ENCODE measurements around the gene BCL2L15.

Gene BCL2L15

GRCh38 chr1:113887402-113888175 lies at the start of gene BCL2L15:
Gene BCL2L15 (minus strand): TSS chr1:113887581. CDS start chr1:113887375, 206 bp downstream.
- TF ChIP-seq, protein P1, sequence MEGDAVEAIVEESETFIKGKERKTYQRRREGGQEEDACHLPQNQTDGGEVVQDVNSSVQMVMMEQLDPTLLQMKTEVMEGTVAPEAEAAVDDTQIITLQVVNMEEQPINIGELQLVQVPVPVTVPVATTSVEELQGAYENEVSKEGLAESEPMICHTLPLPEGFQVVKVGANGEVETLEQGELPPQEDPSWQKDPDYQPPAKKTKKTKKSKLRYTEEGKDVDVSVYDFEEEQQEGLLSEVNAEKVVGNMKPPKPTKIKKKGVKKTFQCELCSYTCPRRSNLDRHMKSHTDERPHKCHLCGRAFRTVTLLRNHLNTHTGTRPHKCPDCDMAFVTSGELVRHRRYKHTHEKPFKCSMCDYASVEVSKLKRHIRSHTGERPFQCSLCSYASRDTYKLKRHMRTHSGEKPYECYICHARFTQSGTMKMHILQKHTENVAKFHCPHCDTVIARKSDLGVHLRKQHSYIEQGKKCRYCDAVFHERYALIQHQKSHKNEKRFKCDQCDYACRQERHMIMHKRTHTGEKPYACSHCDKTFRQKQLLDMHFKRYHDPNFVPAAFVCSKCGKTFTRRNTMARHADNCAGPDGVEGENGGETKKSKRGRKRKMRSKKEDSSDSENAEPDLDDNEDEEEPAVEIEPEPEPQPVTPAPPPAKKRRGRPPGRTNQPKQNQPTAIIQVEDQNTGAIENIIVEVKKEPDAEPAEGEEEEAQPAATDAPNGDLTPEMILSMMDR (IDR thresholded peaks at IDR 0.05; ENCODE audit: low read length, missing control alignments) = no peak
- no peak within 1 kb of the TSS for H3K4me3 ChIP-seq (replicated peaks; ENCODE audit: low read depth, low read length)
- no peak for DNase-seq (ENCODE audit: low read depth)

DNA sequence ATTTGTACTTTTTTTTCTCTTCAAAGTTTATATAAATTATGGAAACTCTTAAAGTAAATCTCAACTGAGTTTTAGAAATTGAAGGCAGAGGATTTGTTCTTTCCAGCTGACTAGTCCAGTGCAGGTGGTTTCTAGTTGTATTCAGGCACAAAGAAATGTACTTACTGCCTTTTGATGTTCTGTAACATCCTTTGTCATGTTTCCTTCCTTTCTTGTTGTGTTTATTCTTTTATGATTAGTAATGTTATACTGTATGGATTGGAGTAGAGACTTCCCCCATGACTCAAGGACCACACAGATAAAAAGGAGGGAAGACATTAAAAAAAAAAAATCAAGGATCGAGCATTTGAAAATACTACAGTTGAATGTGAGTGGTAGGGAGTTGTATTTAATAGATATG lies 49.8 kb upstream of the BCL2L15 start:
- TF ChIP-seq, protein P1 (IDR thresholded peaks at IDR 0.05; ENCODE audit: low read length, missing control alignments) = no peak
- H3K4me3 ChIP-seq (replicated peaks; ENCODE audit: low read depth, low read length) = no peak overlapping the region
- DNase-seq (ENCODE audit: low read depth) = no peak

GRCh38 chr1:113935970-113936369 lies 48.6 kb upstream of the BCL2L15 start:
- no peak for DNase-seq (ENCODE audit: low read depth)
- no peak overlapping the region for H3K4me3 ChIP-seq (replicated peaks; ENCODE audit: low read depth, low read length)
- TF ChIP-seq, protein P1 (IDR thresholded peaks at IDR 0.05; ENCODE audit: low read length, missing control alignments) = no peak

- DNase-seq (ENCODE audit: low read depth) = no peak
- H3K4me3 ChIP-seq (replicated peaks; ENCODE audit: low read depth, low read length) = no peak overlapping the region
- TF ChIP-seq, protein P1 (IDR thresholded peaks at IDR 0.05; ENCODE audit: low read length, missing control alignments) = no peak
Measured at GRCh38 chr1:113935176-113935575, 47.8 kb upstream of the BCL2L15 start.

- TF ChIP-seq, protein P1 (IDR thresholded peaks at IDR 0.05; ENCODE audit: low read length, missing control alignments) = no peak
- H3K4me3 ChIP-seq (replicated peaks; ENCODE audit: low read depth, low read length) = no peak overlapping the region
- no peak for DNase-seq (ENCODE audit: low read depth)
Measured at GRCh38 chr1:113934511-113935055, 47.2 kb upstream of the BCL2L15 start.

DNA sequence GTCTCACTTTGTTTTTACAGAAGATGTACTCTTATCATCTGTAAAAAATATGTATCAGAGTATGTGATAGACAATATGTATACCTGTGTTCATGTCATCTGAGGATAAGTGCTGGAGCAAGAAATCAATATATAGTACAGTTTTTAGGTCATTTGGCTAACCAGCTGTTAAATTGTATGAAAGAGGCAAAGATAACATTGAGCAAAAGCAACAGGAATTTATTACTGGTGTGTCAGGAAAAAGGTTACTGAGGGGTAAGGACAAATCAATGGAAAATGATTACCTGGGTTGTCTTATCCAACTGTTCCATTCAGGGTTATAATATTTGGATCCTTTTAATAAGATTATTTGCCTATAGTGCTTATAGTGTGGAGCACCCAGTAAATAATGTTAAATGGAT lies 46.6 kb upstream of the BCL2L15 start:
- no peak for DNase-seq (ENCODE audit: low read depth)
- H3K4me3 ChIP-seq (replicated peaks; ENCODE audit: low read depth, low read length) = no peak overlapping the region
- TF ChIP-seq, protein P1 (IDR thresholded peaks at IDR 0.05; ENCODE audit: low read length, missing control alignments) = no peak

All from fibroblast of pulmonary artery (primary cell).